A549 (cell line): ENCODE measurements around the gene PANX1. TPM values are rescaled to one million over a fixed set of nuclear protein-coding genes. Genes with fewer than 3 reads are reported as not detected.

Source experiments
- ATAC-seq, 2 experiments: fragments of 200-7000 bp in 1 of 2; fragments of >200 bp in 1 of 2; cut with Nextera tagmentation in 1 of 2; cut with Tn5 transposase in 1 of 2; 3 replicates each; pipeline versions ENCODE4 v1.8.0 to v1.9.1; 2018 to 2020; ENCODE audit warnings: mild to moderate bottlenecking in 1 of 2, moderate library complexity in 1 of 2
- CTCF ChIA-PET: fragments of 300-600 bp; sonication (Branson Sonifier 250); formaldehyde crosslinking; extraction: SDS; loops from one replicate; lab custom pipeline; 2021; ENCODE audit warnings: antibody characterized with exemption, inconsistent platforms; lab: Yijun Ruan, JAX
- POLR2A ChIA-PET: fragments of 350-600 bp; formaldehyde crosslinking; extraction: SDS; loops from one replicate; lab custom pipeline; 2021; ENCODE audit warnings: antibody characterized with exemption, inconsistent platforms; lab: Yijun Ruan, JAX
- DNase-seq, 2 experiments: peaks; one replicate each; pipeline versions ENCODE4 v3.0.0 to v3.0.0-alpha.2; 2011 to 2016; ENCODE audit warnings: low read depth in 1 of 2, low spot score in 1 of 2
- FAIRE-seq: peaks from 2 replicates; lab custom pipeline; 2011; peaks lifted over from hg19 to GRCh38; lab: Jason Lieb, UNC
- H3K27ac ChIP-seq, 2 experiments: fragments of >200 bp; sonication (Bioruptor Twin); formaldehyde crosslinking; 3 replicates each; pipeline ENCODE4 v1.5.1; 2016 to 2017
- H3K4me1 ChIP-seq: fragments of >200 bp; sonication (Bioruptor Twin); formaldehyde crosslinking; 3 replicates; pipeline ENCODE4 v1.6.1; 2016
- H3K4me2 ChIP-seq: fragments of >200 bp; sonication (Bioruptor Twin); formaldehyde crosslinking; 3 replicates; pipeline ENCODE4 v1.6.1; 2016
- H3K4me3 ChIP-seq: fragments of >200 bp; sonication (Bioruptor Twin); formaldehyde crosslinking; 3 replicates; pipeline ENCODE4 v1.5.1; 2016
- H3K9me3 ChIP-seq: fragments of >200 bp; sonication (Bioruptor Twin); formaldehyde crosslinking; 3 replicates; pipeline ENCODE4 v1.6.1; 2016
- BCL3 ChIP-seq: fragments of >200 bp; sonication (Bioruptor Twin); formaldehyde crosslinking; IDR thresholded peaks from 3 replicates; pipeline ENCODE4 v1.6.1; 2016
- BHLHE40 ChIP-seq: IDR thresholded peaks from 2 replicates; pipeline ENCODE4 v1.6.1; 2012; ENCODE audit warnings: low read depth, low read length, inconsistent platforms
- CBX2 ChIP-seq: fragments of 200-600 bp; sonication (generic); IDR thresholded peaks from 2 replicates; pipeline ENCODE4 v1.6.1; 2016; ENCODE audit warnings: low read depth, mild to moderate bottlenecking, borderline replicate concordance
- CEBPB ChIP-seq, 2 experiments: fragments of >200 bp in 1 of 2; sonication (Bioruptor Twin) in 1 of 2; formaldehyde crosslinking in 1 of 2; IDR thresholded peaks; 2 replicates each; pipeline ENCODE4 v1.6.1; 2012 to 2016
- CHD2 ChIP-seq: fragments of 150-350 bp; IDR thresholded peaks from 2 replicates; pipeline ENCODE4 v1.6.1; 2014; ENCODE audit warnings: low read length; ENCODE audit not compliant: partially characterized antibody
- CHD4 ChIP-seq: fragments of 200-600 bp; sonication (generic); IDR thresholded peaks from 2 replicates; pipeline ENCODE4 v1.6.1; 2016; ENCODE audit warnings: antibody characterized with exemption, mild to moderate bottlenecking, borderline replicate concordance
- E2F6 ChIP-seq: IDR thresholded peaks from 2 replicates; pipeline ENCODE4 v1.6.1; 2012; ENCODE audit warnings: low read depth, borderline replicate concordance
- EHMT2 ChIP-seq: fragments of 200-600 bp; sonication (generic); IDR thresholded peaks from 2 replicates; pipeline ENCODE4 v1.6.1; 2016; ENCODE audit warnings: antibody characterized with exemption, low read depth, mild to moderate bottlenecking, moderate library complexity
- ELK1 ChIP-seq: fragments of 150-350 bp; IDR thresholded peaks from 2 replicates; pipeline ENCODE4 v1.6.1; 2014; ENCODE audit warnings: low read depth, mild to moderate bottlenecking, low read length
- ESRRA ChIP-seq: fragments of 150-350 bp; IDR thresholded peaks from 2 replicates; pipeline ENCODE4 v1.6.1; 2014; ENCODE audit warnings: mild to moderate bottlenecking, low read length, borderline replicate concordance
- HES2 ChIP-seq: fragments of >200 bp; sonication (Bioruptor Twin); formaldehyde crosslinking; IDR thresholded peaks from 2 replicates; pipeline ENCODE4 v1.6.1; 2016
- HOXA7 ChIP-seq: fragments of 250-450 bp; sonication (Bioruptor Pico); IDR thresholded peaks from 2 replicates; pipeline ENCODE4 v1.5.0; 2020; ENCODE audit warnings: mild to moderate bottlenecking, moderate library complexity
- HOXB13 ChIP-seq: fragments of 250-450 bp; sonication (Bioruptor Pico); IDR thresholded peaks from 2 replicates; pipeline ENCODE4 v1.5.0; 2020; ENCODE audit warnings: low read depth, mild to moderate bottlenecking, moderate library complexity
- JUNB ChIP-seq: fragments of >200 bp; sonication (Bioruptor Twin); formaldehyde crosslinking; IDR thresholded peaks from 2 replicates; pipeline ENCODE4 v1.6.1; 2016
- MYC ChIP-seq: IDR thresholded peaks from 2 replicates; pipeline ENCODE4 v1.6.1; 2012; ENCODE audit warnings: mild to moderate bottlenecking, inconsistent platforms, low read length, improper control_type of control experiment, borderline replicate concordance
- NR3C1 ChIP-seq: fragments of >200 bp; sonication (Bioruptor Twin); formaldehyde crosslinking; IDR thresholded peaks from 3 replicates; pipeline ENCODE4 v1.6.1; 2017
- PBX3 ChIP-seq: IDR thresholded peaks from 2 replicates; pipeline ENCODE4 v1.6.1; 2012
- PHF8 ChIP-seq: fragments of 200-600 bp; sonication (generic); IDR thresholded peaks from 2 replicates; pipeline ENCODE4 v1.6.1; 2016; ENCODE audit warnings: low read depth, mild to moderate bottlenecking, antibody characterized with exemption, moderate library complexity, borderline replicate concordance
- POLR2A ChIP-seq: IDR thresholded peaks from 2 replicates; pipeline ENCODE4 v1.6.1; 2012; ENCODE audit warnings: mild to moderate bottlenecking, low read length
- RFX5 ChIP-seq: fragments of 450-650 bp; IDR thresholded peaks from 2 replicates; pipeline ENCODE4 v1.7.1; 2014; ENCODE audit warnings: antibody characterized with exemption, mild to moderate bottlenecking, moderate library complexity
- RNF2 ChIP-seq: fragments of 200-600 bp; sonication (generic); IDR thresholded peaks from 2 replicates; pipeline ENCODE4 v1.6.1; 2016; ENCODE audit warnings: low read depth, mild to moderate bottlenecking, antibody characterized with exemption, moderate library complexity, borderline replicate concordance
- TFCP2L1 ChIP-seq: fragments of 250-450 bp; sonication (Bioruptor Pico); IDR thresholded peaks from 2 replicates; pipeline ENCODE4 v1.5.0; 2021; ENCODE audit warnings: mild to moderate bottlenecking
- TP53 ChIP-seq: fragments of 250-450 bp; sonication (Bioruptor Pico); IDR thresholded peaks from 2 replicates; pipeline ENCODE4 v1.5.0; 2021; ENCODE audit warnings: mild to moderate bottlenecking, moderate library complexity
- ZNF302 ChIP-seq: fragments of 250-450 bp; sonication (Bioruptor Pico); IDR thresholded peaks from 2 replicates; pipeline ENCODE4 v1.9.0; 2021; ENCODE audit warnings: inconsistent platforms, mild to moderate bottlenecking, moderate library complexity
- ZSCAN20 ChIP-seq: fragments of 250-450 bp; sonication (Bioruptor Pico); IDR thresholded peaks from 2 replicates; pipeline ENCODE4 v1.8.0; 2022; ENCODE audit warnings: mild to moderate bottlenecking, moderate library complexity
- WGBS: methylation state at CpG from one replicate; pipeline ENCODE4 v1.1.6; 2017; ENCODE audit errors: missing lambda C conversion rate; 5-methylcytosine and 5-hydroxymethylcytosine counted together
- polyA plus RNA-seq, 4 experiments: library from polyadenylated mRNA; depleted of rRNA in 3 of 4; stranded (reverse); fragments of >200 nt; fragmentation: RNase III in 1 of 4; extraction: RNeasy Plus Mini Kit Qiagen cat#74134 plus additional on column Dnase treatment in 1 of 4; gene quantifications; 2 replicates in 3 of 4; 3 replicates in 1 of 4; pipeline ENCODE4 v1.2.3, GENCODE V29; 2011 to 2017

The PANX1 gene
- polyA plus RNA-seq, 2 of the 4 experiments (the other 2 are of a cell fraction), result 11.0 to 13.3 TPM

GRCh38 chr11:94147433-94147845 is 18.8 kb downstream of the PANX1 start (continued):
- TF ChIP-seq BCL3, result no peak
- no peak for TF ChIP-seq ESRRA
- no peak for TF ChIP-seq BHLHE40
- TF ChIP-seq EHMT2, result no peak
- TF ChIP-seq CBX2, result no peak
- no peak for TF ChIP-seq NR3C1
- no peak for TF ChIP-seq JUNB
- no peak for TF ChIP-seq CHD4

GRCh38 chr11:94148189-94148588 is 19.5 kb downstream of the PANX1 start:
- H3K4me3 ChIP-seq, result no peak overlapping the region
- TF ChIP-seq ZNF302 (CRISPR knock-in tag) (no peak), HES2 (no peak), HOXA7 (no peak), TFCP2L1 (no peak), ELK1 (no peak), NR3C1 (no peak), HOXB13 (CRISPR knock-in tag) (no peak), CHD4 (no peak), TP53 (CRISPR knock-in tag) (no peak), BCL3 (no peak)
- TF ChIP-seq, all 56 proteins: peak for 0
- H3K9me3 ChIP-seq, result no peaks in the 10 kb centered on the region
- ChIA-PET CTCF (interaction anchor here (1.3 kb wide), 1 partner anchor 253 kb away, joined by 3 read pairs; no protein-coding TSS in a partner anchor), POLR2A (no interaction called here)
- no peak overlapping the region for H3K4me2 ChIP-seq
- peaks cover 90% of the 10 kb centered on the region for H3K4me1 ChIP-seq
- DNase-seq (no peak), ATAC-seq (no peak), FAIRE-seq (no peak)
- H3K27ac ChIP-seq, result no peak overlapping the region; a peak in 1 of 6 replicates
- 61% methylated on average over 2 of the region's 2 CpGs for WGBS

- FAIRE-seq, result no peak
- Histone ChIP-seq H3K9me3 (no peaks in the 10 kb centered on the region), H3K27ac (no peak overlapping the region; a peak in 1 of 6 replicates), H3K4me3 (no peak overlapping the region), H3K4me1 (peaks cover 90% of the 10 kb centered on the region), H3K4me2 (peak overlapping the region; percentile 4; the same call in 1 of the 3 replicates)
- ChIA-PET CTCF (no interaction called here), POLR2A (no interaction called here)
- no peak for ATAC-seq
- no peak for TF ChIP-seq POLR2A
- no peak for TF ChIP-seq PHF8
- TF ChIP-seq RNF2, result no peak
- TF ChIP-seq TP53 (CRISPR knock-in tag), result no peak
- no peak for TF ChIP-seq CHD2
- TF ChIP-seq JUNB, result no peak
- TF ChIP-seq CEBPB (IDR thresholded peaks at IDR 0.05), result no peak
- TF ChIP-seq ZSCAN20 (CRISPR knock-in tag), result no peak
- TF ChIP-seq PBX3, result no peak
- no peak for TF ChIP-seq MYC
- no peak for TF ChIP-seq RFX5
- TF ChIP-seq NR3C1, result no peak
- TF ChIP-seq E2F6, result no peak
- WGBS, result 46% methylated on average over 3 of the region's 3 CpGs
- DNase-seq, result no peak
These were observed 20.9 kb downstream of the PANX1 start for GRCh38 chr11:94149431-94150017.
